GM23338 (cell line): ENCODE results near the gene GLRA1.

Source experiments
- EZH2phosphoT487 ChIP-seq: fragments of 200-600 bp; sonication (generic); IDR thresholded peaks from one replicate; pipeline ENCODE4 v1.8.1; 2018; ENCODE audit warnings: antibody characterized with exemption; ENCODE audit not compliant: unreplicated experiment
- JUNB ChIP-seq: IDR thresholded peaks from one replicate; pipeline ENCODE4 v1.6.1; 2016; ENCODE audit warnings: antibody characterized with exemption; ENCODE audit not compliant: unreplicated experiment
- NANOG ChIP-seq: IDR thresholded peaks from 2 replicates; pipeline ENCODE4 v1.6.1; 2016; ENCODE audit warnings: antibody characterized with exemption, borderline replicate concordance
- POLR2AphosphoS5 ChIP-seq: IDR thresholded peaks from 2 replicates; pipeline ENCODE4 v1.6.1; 2016; ENCODE audit warnings: antibody characterized with exemption, low read depth
- ZNF331 ChIP-seq: fragments of 250-450 bp; sonication (Bioruptor Pico); IDR thresholded peaks from 2 replicates; pipeline ENCODE4 v1.5.0; 2020; ENCODE audit warnings: low read depth, mild to moderate bottlenecking, moderate library complexity
- TF ChIP-seq, protein P1 (sequence below), 2 experiments: fragments of 200-600 bp in 1 of 2; sonication (generic) in 1 of 2; conservative IDR thresholded peaks; 2 replicates each; pipeline versions ENCODE4 v1.5.1 to v1.6.1; 2016 to 2017; ENCODE audit warnings: antibody characterized with exemption in 2 of 2, low read depth in 2 of 2, mild to moderate bottlenecking in 2 of 2, moderate library complexity in 1 of 2
- TF ChIP-seq, protein P2 (sequence below): IDR thresholded peaks from one replicate; pipeline ENCODE4 v1.6.1; 2018; ENCODE audit warnings: antibody characterized with exemption; ENCODE audit not compliant: unreplicated experiment
- TF ChIP-seq, protein P3 (sequence below): fragments of 250-450 bp; sonication (Bioruptor Pico); IDR thresholded peaks from 2 replicates; pipeline ENCODE4 v1.5.0; 2020; ENCODE audit warnings: mild to moderate bottlenecking, moderate library complexity

DNA sequence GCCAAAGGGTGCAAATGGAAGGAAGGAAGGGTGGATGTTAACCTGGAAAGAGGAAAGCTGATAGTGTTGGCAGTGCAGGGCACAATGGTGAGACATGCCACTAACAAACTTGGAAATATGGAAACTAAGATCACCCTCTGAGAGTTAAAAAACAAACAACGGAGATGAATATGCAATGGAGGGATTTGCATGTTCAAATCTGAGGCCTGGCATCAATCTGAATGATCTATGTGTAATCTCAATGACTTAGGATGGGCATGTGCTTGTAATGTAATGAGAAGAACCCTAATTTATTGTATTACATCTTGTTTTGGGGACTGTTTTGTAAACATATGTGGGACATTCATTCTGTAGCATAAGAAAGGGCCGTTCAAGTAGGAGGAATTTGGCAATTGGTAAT, 54.4 kb downstream of the GLRA1 start:
- TF ChIP-seq POLR2AphosphoS5 (no peak), JUNB (no peak), ZNF331 (no peak), EZH2phosphoT487 (no peak), NANOG (no peak)
- TF ChIP-seq, protein P1, sequence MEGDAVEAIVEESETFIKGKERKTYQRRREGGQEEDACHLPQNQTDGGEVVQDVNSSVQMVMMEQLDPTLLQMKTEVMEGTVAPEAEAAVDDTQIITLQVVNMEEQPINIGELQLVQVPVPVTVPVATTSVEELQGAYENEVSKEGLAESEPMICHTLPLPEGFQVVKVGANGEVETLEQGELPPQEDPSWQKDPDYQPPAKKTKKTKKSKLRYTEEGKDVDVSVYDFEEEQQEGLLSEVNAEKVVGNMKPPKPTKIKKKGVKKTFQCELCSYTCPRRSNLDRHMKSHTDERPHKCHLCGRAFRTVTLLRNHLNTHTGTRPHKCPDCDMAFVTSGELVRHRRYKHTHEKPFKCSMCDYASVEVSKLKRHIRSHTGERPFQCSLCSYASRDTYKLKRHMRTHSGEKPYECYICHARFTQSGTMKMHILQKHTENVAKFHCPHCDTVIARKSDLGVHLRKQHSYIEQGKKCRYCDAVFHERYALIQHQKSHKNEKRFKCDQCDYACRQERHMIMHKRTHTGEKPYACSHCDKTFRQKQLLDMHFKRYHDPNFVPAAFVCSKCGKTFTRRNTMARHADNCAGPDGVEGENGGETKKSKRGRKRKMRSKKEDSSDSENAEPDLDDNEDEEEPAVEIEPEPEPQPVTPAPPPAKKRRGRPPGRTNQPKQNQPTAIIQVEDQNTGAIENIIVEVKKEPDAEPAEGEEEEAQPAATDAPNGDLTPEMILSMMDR (conservative IDR thresholded peaks at IDR 0.05; ENCODE audit: low read depth in 2 of 2), result no peak
- TF ChIP-seq, protein P2, sequence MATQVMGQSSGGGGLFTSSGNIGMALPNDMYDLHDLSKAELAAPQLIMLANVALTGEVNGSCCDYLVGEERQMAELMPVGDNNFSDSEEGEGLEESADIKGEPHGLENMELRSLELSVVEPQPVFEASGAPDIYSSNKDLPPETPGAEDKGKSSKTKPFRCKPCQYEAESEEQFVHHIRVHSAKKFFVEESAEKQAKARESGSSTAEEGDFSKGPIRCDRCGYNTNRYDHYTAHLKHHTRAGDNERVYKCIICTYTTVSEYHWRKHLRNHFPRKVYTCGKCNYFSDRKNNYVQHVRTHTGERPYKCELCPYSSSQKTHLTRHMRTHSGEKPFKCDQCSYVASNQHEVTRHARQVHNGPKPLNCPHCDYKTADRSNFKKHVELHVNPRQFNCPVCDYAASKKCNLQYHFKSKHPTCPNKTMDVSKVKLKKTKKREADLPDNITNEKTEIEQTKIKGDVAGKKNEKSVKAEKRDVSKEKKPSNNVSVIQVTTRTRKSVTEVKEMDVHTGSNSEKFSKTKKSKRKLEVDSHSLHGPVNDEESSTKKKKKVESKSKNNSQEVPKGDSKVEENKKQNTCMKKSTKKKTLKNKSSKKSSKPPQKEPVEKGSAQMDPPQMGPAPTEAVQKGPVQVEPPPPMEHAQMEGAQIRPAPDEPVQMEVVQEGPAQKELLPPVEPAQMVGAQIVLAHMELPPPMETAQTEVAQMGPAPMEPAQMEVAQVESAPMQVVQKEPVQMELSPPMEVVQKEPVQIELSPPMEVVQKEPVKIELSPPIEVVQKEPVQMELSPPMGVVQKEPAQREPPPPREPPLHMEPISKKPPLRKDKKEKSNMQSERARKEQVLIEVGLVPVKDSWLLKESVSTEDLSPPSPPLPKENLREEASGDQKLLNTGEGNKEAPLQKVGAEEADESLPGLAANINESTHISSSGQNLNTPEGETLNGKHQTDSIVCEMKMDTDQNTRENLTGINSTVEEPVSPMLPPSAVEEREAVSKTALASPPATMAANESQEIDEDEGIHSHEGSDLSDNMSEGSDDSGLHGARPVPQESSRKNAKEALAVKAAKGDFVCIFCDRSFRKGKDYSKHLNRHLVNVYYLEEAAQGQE, result no peak
- TF ChIP-seq, protein P3, sequence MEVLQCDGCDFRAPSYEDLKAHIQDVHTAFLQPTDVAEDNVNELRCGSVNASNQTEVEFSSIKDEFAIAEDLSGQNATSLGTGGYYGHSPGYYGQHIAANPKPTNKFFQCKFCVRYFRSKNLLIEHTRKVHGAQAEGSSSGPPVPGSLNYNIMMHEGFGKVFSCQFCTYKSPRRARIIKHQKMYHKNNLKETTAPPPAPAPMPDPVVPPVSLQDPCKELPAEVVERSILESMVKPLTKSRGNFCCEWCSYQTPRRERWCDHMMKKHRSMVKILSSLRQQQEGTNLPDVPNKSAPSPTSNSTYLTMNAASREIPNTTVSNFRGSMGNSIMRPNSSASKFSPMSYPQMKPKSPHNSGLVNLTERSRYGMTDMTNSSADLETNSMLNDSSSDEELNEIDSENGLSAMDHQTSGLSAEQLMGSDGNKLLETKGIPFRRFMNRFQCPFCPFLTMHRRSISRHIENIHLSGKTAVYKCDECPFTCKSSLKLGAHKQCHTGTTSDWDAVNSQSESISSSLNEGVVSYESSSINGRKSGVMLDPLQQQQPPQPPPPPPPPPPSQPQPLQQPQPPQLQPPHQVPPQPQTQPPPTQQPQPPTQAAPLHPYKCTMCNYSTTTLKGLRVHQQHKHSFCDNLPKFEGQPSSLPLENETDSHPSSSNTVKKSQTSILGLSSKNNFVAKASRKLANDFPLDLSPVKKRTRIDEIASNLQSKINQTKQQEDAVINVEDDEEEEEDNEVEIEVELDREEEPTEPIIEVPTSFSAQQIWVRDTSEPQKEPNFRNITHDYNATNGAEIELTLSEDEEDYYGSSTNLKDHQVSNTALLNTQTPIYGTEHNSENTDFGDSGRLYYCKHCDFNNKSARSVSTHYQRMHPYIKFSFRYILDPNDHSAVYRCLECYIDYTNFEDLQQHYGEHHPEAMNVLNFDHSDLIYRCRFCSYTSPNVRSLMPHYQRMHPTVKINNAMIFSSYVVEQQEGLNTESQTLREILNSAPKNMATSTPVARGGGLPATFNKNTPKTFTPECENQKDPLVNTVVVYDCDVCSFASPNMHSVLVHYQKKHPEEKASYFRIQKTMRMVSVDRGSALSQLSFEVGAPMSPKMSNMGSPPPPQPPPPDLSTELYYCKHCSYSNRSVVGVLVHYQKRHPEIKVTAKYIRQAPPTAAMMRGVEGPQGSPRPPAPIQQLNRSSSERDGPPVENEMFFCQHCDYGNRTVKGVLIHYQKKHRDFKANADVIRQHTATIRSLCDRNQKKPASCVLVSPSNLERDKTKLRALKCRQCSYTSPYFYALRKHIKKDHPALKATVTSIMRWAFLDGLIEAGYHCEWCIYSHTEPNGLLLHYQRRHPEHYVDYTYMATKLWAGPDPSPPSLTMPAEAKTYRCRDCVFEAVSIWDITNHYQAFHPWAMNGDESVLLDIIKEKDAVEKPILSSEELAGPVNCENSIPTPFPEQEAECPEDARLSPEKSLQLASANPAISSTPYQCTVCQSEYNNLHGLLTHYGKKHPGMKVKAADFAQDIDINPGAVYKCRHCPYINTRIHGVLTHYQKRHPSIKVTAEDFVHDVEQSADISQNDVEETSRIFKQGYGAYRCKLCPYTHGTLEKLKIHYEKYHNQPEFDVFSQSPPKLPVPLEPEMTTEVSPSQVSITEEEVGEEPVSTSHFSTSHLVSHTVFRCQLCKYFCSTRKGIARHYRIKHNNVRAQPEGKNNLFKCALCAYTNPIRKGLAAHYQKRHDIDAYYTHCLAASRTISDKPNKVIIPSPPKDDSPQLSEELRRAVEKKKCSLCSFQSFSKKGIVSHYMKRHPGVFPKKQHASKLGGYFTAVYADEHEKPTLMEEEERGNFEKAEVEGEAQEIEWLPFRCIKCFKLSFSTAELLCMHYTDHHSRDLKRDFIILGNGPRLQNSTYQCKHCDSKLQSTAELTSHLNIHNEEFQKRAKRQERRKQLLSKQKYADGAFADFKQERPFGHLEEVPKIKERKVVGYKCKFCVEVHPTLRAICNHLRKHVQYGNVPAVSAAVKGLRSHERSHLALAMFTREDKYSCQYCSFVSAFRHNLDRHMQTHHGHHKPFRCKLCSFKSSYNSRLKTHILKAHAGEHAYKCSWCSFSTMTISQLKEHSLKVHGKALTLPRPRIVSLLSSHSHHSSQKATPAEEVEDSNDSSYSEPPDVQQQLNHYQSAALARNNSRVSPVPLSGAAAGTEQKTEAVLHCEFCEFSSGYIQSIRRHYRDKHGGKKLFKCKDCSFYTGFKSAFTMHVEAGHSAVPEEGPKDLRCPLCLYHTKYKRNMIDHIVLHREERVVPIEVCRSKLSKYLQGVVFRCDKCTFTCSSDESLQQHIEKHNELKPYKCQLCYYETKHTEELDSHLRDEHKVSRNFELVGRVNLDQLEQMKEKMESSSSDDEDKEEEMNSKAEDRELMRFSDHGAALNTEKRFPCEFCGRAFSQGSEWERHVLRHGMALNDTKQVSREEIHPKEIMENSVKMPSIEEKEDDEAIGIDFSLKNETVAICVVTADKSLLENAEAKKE (CRISPR knock-in tag), result no peak
